AML-193 (cell line): ENCODE measurements around the gene HSPH1.
"Not testable (repeated sequence)": the region's sequence is repeated elsewhere in the genome, so short reads cannot be mapped to it uniquely, and the experiment has no call there.

Experiments
- DNase-seq, 2 experiments: peaks; one replicate each; lab custom pipeline; 2025; lab: John Stamatoyannopoulos, UW

HSPH1 gene

DNA sequence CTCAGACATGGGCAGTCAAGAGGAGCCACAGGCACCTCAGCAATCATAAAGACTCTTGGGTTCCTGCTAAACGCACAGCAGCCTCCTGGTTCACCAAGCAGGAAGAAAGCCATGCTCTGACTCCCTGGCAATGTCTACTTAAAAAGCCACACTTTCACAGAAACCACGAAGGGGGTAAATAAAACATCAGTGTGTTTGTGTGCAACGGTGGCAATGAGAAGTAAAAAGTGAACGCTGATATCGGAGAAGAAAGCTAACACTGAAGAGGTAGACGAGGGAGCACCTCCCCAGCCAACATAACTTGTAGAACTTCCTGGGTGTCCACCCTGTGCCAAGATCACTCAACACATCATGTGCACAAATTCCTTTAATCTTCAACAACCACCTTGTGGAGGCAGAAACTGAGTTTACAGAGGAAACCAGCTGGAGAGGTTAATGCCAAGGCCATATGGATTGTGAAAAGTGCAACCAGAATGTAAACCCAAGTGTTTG lies 30.2 kb downstream of the HSPH1 start:
- no peak for DNase-seq

DNA sequence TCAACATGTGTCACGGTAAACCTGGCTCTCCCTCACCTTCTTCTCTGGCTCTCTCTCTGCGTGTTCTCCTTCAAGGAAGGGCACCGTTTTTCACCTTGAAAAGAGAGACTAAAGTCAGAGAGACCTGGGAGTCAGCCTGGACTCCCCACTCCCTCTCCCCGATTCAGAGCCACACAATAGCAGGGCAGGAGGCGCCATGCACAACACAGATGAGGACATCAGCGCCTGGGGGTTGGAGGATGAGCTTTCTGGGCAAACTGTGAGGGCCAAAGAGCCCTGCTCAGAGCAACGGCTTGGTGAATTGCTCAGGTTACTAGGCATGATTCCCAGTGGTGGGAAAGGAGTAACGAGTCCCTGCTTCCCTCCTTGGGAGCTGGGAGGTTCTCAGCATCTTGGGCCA lies 32.3 kb downstream of the HSPH1 start:
- DNase-seq, result no peak

DNA sequence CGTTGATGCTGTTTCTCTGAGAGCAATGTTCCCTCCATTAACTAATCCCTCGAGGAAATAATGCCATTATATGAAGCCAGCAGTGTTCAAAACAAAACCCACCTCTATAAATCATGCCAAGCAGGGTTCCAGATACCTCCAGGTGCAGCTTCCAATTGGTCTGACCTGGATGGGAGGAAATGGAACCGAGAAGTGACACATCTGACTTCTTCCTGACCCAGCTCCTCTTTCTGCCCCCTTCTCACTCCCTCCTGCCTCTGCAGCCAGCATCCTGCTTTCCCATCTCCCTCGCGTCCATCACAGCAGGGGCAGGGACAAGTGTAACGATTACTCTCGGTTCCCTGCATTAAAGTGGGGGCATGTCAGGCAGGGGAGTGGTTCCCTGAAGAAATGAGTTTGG lies 37.5 kb downstream of the HSPH1 start:
- no peak for DNase-seq

DNA sequence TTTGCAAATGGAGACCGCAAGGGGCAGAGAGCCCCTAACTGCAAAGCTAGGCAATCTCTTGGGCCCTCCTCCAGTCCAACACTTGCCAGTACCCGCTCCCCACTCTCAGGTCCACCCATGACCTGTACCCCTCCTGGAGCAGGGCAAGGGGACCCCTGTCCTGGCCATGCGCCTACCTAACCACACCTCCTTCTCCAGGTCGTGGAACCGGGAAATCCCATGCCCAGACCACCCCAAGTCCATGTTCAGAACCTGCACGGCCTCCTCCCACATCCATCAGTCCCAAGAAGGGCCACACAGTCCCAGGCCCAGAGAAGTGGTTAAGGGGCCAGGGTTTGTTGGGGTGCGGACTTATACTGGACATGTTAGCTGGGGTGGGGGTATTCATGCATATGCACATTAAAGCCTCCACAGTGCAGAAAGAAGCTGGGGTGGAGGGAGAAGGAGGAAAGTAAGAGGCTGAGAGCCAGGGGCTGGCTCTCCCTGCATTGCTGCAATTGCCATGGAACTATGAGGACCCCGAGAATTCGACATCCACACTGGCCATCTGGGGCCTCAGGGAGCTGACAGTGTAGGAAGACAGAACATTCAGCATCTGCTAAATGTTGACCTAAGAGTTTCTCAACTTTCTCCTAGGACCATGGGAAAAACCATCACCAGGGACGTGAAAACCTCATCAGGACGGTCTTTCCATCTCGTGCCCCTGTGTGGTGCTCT lies 39.0 kb downstream of the HSPH1 start:
- no peak for DNase-seq

DNA sequence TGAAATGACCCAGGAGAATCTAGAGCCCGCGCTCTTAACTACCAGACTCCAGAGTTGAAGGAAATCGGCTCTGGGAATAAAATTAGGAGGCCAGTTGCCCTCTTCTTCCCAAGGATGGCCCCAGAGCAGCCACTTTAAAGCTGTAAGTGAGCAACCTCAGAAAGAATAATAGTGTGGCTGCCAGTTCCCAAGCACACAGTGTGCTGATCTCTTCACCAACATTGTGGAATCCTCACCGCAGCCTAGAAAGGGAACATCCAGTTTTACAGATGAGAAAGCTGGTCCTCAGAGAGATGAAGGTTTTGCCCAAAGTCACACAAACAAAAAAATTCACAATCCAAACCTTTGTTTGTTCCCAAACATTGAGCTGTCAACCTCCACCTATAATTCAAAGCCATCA lies 39.6 kb downstream of the HSPH1 start:
- DNase-seq, result no peak

DNA sequence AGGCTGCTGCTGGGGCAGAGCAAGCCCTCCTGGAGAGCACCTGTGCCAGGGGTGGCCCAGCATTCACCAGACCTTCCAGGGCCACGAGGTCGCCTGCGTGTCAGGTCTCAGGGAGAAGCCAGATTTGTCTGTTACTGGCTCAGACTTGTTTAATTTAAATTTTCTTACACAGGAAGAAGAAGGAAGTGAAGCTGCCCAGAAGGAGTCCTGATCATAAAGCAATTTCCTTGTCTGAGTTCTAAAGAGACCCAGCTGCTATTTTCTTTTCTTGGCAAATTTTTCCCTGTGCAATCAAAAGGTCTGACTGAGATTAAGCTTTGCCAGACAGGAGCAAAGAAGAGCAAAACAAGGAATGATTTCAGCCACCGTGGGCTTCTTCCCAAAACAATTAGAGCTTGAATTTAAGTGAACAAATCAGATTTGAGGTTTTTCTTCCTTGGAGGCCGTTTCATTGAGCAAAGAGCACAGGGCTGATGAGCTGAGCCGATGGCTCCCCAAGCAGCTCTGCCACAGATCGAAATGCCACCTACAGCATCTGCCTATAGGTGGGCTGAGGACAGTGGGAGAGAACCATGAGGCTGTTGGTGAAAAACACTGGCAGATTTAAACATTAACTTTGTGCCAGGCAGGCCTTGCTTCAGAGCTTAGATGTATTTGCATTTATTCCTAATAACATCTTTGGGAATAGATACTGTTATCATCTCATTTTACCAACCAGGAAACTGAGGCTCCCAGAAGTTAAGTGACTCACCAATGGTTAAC lies 40.1 kb downstream of the HSPH1 start:
- DNase-seq, result no peak

DNA sequence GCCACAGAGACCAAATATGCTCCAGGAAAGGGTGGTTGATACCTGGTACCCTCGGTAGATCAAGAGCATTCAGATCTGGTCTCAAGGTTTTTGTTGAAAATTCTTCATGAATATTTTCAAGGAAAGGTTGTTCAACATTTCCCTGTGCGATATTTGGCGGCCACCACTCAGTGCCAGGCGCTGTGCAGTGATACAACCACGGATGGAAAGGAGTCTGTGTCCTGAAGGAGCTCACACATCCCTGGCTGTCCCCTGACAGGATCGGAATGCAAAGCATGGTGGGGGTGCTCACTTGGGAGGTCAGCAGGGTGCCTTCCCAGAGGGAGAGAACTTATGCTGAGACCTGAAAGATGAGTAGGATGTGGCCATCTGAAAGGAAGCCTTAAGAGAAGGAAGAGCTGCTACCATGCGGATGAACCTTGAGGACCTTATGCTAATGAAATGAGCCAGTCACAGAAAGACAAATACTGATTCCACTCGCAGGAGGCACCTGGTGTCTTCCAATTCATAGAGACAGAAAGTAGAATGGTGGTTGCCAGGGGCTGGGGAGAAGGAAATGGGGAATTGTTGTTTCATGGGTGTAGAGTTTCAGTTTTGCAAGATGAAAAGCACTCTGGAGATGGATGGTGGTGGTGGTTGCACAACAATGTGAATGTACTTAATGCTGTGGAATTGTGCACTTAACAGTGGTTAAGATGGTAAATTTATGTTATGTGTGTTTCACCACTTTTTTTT lies 41.6 kb downstream of the HSPH1 start:
- DNase-seq, result no peak

DNA sequence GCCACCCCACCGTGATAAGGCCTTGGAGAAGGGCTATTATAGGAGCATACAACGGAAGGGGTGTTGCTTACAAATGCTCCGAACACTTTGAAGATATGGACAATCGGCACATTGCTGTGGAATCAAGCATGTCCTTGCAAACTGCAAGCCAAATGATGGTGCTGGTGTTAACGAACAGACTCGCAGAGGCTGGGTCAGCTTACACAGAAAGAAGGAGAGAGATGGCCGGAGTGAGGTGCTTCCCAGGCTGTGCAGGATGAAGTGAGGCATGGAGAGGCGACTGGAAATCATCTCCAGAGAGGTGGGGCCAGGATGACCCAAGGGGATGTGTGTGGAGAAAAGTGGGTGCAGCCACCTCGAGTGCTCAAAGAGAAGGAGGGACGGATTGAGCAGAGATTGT lies 42.2 kb downstream of the HSPH1 start:
- DNase-seq, result no peak

DNA sequence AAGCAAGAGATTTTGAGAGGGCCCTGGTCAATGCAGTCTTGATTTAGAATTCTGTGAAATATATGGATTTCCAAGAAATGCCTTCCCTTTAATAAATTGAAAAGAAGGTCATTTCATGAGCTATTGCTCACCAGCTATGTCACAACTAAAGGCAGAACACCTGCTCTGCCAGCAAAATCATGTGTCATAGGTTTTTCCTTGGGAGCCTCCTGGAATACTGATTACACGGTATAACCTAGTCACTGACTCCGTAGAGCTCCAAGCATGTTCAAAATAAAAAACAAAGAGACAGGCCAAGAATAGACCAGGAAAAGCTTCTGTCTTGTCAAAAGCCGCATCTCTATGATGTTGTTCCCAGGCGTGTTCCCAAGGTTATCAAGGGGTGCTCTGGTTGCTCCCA lies 45.5 kb downstream of the HSPH1 start:
- no peak for DNase-seq

DNA sequence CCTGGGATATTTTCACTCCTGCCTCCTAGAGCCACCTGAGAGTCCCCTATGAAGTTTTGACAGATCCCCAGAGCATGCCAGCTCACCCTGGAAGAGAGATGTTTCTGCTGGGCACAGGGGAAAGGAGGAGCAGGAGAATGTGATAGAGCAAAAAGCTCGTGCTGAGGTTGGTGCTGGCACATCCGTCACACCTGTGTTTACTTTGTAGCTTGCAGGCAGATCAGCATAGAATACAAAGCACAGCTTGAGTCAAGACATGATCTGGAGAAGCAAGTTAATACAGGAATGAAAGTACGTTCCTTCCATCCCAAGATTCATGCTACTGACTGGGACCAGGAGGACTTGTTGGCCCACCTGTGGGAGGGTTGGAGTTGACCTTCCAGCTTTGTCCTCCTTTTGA lies 46.1 kb downstream of the HSPH1 start:
- no peak for DNase-seq

DNA sequence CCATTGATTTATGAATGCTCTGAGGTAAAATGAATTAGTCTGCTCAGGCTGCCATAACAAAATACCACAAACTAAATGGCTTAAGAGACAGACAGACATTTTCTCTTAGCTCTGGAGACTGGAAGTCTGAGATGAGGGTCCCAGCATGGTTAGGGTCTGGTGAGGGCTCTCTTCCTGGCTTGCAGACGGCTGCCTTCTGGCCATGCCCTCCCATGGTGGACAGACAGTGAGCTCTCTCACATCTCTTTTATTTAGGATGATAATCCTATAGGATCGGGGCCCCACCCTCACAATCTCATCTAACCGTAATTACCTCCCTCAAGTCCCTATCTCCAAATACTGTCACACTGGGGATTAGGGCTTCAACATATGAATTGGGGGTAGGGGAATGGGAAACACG lies 47.1 kb downstream of the HSPH1 start:
- no peak for DNase-seq

DNA sequence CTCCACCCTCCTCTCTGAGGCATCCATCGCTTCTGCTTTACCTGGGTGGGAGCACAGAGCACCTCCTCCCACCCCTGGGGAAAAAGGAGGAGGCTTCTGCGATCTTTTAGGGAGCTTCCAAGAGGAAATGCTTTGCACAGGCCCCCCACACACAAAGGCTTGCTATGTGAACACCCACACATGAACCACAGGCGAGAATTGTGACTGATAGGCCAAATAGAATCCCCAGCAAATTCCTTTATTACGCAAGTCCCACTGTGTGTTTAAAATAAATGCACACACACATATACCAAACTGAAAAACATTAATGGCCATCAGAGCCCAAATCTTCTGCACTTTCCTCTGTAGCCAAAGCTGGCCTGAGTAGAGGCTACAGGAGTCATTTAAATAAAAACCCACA lies 50.6 kb downstream of the HSPH1 start:
- no peak for DNase-seq

DNA sequence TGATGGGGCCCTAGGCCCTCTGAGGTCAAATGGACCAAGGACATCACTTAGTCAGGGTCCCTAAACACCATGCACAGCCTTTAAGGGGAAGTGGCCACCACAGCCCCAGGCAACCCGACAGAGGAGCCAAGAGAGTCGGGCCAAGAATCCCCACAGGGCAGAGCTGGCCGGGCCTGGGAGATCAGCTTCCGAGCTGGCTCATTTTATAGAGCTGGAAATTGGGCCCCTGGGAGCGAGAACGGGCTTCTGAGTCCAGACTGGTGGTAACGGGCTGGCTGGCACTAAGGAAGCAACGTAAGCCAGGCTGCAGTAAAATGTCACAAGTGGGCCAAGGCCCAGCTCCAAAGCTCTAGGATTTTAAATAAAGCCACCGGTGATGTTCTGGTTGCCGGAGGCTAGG lies 51.1 kb downstream of the HSPH1 start:
- no peak for DNase-seq

DNA sequence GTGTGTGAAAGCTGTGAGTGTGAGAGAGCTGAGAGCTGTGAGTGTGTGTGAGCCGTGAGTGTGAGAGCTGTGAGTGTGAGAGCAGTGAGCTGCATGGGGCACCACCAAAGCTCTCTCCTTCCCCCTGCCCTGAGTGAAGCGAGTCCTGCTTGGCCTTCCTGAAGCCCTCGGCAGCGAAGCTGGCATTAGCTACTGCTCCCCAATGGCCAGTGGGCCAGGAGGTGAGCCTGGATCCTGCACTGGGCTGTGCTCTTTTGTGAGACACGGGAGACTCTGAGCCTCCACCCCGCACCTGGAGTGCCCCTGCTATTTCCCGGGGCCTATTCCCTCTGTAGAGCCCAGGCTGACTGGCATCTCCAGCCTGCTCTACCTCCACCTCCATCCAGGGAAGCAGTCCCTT lies 51.5 kb downstream of the HSPH1 start:
- no peak for DNase-seq

DNA sequence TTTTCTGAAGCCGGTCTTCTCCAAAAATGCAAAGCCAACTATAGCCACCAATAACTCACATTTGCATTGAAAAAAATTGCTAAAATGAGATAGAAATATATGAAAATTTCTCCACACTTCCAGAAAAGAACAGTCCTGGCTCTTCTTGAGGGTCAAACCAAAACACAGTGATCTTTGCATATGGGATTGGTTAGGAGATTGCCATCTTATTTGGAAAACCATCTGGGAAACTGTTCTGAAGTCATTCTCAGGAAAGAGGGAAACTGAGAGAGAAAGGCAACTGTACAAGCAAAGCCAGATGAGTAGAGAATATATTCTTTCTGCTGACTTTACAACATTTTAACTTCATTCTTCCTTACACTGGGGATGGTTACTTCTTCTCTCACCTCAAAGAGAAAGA lies 54.6 kb downstream of the HSPH1 start:
- DNase-seq, result no peak

DNA sequence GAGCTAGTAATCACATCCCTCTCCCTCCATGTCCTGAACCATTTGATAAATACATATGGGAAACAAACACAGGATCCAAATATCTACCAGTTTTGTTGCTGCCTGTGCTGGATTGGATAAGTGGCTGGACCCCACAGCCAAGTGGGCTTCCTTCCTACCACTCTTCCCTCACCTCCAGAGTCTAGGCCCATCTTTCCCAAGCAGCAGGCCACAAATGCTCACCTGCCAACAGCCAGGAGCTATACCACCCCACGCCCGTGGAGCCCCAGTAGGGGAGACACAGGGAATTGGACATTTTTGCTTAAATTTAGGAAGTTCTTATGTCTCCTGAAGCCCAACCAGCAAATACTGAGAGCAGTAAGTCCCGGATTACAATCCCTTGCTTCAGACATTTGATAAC lies 55.8 kb downstream of the HSPH1 start:
- no peak for DNase-seq

DNA sequence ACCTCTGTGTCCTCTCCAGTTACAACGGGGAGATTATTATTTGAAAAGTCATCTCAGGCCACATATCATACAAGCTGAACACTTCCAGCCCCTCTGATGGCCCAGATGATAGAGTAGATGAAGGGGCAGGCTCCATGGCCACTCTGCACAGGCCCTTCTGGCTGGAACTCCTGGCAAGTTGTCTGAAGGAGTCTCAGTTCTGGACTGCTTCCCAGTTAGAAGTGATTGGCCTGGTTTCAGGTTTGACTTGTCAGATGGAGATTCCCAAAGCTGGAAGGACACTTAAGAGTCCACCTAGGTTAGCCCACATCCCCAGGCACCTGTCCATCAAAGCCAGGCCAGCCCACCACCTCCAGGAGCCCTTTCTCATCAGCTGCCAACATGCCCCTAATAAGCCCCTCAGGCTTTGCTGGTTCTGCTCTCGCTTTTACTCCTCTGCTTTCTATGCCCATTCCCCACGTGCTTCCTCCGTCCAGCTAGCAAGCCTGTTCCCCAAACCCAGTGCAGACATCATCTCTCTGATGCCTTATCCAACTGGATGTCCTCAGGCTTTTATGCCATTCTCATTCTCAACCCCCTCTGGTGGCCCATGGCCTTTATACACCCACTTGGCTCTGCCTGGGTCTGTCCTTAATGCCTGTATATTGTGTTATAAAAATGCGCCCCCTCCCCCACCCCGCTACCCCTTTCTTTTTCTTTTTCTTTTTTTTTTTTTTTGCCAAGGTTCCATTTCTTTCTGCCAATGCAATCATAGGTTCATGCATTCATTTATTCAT lies 56.5 kb downstream of the HSPH1 start:
- no peak for DNase-seq

DNA sequence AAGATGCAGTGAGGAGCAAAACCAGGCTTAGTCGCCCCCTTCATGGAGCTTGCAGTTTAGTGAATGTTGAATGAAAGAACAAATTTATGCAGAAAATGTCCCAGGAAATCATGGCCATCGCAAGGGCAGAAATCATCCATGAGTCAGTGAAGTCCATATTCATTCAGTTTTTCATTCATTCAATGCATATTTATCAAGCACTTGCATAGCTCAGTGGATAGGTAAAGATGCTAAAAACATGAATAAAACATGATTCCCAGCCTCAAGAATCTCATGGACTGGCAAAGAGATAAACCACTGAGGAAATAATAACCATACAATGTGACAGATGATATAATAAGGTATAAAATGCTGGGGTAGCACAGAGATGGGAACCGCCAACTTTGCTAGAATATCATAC lies 58.8 kb downstream of the HSPH1 start:
- no peak for DNase-seq

DNA sequence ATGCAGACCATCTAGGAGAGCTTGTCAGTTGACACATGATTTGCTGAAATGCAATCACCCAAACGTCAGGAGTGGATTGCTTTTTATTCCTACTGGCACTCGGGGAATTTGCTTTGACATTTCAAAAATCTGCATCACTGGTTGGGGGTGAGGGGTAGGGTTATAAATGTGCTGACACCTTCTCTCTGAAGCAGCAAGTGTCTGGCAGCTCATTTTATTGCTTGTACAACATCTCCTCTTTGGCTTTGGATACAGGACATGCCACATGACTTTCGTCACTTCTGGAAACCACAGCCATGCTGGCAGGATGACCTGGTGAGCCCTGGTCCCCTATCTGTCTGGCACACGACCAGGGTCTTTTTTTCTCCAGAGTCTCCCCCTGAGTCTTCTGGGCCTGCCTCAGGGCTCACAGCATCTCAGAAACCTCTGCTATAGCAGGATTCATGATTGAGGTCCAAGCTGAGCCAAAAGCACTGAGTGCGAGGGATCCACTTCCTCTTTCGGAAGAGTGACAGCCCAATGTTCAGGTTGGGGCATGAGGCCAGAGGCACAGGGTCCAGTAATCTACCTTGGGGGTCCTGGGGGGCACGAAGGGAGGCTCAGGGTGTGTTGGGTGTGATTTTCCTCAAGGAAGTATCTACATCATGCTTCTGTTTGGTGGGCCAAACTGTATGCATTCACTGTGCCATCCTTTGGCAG lies 60.1 kb downstream of the HSPH1 start:
- no peak for DNase-seq

DNA sequence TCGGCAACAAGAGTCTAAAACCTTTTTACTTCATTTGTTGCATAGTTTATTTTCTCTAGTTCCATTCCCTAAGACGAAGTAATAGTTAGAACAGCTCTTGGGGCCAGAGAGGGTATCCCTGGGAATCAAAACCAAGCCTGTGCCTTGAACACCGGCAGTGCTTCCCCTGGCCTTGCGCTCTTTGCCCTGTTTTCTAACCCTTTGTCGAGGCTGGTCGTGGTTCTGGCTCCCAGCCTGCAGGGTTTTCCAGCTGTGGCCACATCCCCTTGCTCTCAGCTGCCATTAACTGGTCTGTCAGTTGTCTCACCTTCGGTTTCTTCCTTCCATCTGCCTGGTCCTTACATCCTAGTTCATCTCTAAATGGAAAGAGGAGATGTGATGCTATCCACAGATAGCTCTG lies 61.0 kb downstream of the HSPH1 start:
- no peak for DNase-seq

DNA sequence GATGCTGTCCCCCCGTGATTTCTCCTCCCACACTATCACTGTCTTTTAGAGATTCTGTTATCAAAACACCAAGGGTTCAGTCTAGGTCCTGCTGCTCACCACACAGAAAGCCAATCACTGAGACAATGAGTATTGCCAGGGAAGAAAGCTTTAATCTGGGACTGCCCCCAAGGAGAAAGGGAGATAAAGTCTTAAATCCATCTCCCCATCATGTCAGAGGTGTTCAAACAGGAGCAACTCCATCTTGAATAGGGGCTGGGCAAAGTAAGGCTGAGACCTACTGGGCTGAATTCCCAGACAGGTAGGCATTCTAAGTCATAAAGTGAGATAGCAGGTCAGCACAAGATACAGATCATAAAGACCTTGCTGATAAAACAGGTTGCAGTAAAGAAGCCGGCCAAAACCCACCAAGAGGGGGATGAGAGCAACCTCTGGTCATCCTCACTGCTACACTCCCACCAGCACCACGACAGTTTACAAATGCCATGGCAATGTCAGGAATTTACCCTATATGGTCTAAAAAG lies 63.7 kb downstream of the HSPH1 start:
- not testable (repeated sequence) for DNase-seq
